Activated T-cell treated with anti-CD3 and anti-CD28 coated beads for 48 hours (primary cell): Measurements from ENCODE around the gene IFIT1.
"Not testable (repeated sequence)": the region's sequence is repeated elsewhere in the genome, so short reads cannot be mapped to it uniquely, and the experiment has no call there.

Source experiments
- DNase-seq: peaks from one replicate; pipeline ENCODE4 v3.0.0-alpha.2; 2020; ENCODE audit warnings: low read depth

Gene IFIT1

DNA sequence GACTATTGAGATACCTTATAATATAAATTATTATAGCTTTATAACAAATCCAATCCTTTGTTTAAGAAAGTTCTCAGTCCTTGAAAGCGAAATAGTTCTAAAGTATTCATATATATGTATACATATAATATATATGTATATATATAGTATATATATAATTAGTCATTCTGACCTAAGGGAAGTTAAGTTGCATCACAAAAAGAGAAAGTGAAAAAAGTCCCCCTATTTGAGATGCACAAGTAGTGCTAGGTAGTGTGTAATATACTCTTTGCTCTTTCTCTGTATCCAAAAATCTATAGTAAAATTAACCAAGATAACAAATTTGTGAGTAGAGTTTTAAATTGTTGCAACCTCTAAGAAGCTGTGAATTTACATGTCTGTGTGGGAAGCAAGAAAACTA, 27.9 kb upstream of the IFIT1 start:
- DNase-seq: no peak

DNA sequence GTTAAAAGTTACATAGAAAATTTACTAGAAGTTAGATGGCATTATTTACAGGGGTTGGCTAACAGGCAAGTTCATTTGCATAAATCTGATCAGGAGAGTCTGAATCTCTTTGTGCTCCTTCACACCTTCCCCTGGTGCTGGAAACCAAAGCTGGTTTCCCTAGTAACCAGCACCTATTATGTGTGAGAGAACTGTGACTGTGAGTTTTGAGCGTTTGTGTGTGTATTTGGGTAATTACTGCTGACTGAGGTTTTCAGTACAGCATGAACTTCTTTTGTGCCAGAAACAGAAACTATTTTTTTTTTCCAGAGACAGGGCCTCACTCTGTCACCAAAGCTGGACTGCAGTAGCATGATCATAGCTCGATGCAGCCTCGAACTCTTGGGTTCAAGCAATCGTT, 24.9 kb upstream of the IFIT1 start:
- no peak for DNase-seq

DNA sequence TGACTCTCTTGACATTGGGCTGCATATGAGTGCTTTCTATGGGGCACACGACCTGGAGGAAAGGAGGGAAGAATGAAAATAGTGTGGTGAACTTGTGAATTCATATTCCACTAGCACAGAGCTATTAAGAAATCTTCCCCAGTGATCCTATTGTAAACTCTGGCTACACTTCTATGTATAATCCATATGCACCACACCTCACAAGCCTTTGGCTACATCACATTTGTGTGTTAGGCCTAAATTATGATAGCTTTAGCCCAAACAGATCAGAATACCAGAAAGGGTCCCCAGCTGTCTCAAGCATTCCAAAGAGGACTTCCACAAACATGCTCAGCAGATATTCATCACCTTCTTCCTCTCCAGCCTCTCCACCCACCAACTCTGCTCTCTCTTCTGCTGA, 24.3 kb upstream of the IFIT1 start:
- no peak for DNase-seq

DNA sequence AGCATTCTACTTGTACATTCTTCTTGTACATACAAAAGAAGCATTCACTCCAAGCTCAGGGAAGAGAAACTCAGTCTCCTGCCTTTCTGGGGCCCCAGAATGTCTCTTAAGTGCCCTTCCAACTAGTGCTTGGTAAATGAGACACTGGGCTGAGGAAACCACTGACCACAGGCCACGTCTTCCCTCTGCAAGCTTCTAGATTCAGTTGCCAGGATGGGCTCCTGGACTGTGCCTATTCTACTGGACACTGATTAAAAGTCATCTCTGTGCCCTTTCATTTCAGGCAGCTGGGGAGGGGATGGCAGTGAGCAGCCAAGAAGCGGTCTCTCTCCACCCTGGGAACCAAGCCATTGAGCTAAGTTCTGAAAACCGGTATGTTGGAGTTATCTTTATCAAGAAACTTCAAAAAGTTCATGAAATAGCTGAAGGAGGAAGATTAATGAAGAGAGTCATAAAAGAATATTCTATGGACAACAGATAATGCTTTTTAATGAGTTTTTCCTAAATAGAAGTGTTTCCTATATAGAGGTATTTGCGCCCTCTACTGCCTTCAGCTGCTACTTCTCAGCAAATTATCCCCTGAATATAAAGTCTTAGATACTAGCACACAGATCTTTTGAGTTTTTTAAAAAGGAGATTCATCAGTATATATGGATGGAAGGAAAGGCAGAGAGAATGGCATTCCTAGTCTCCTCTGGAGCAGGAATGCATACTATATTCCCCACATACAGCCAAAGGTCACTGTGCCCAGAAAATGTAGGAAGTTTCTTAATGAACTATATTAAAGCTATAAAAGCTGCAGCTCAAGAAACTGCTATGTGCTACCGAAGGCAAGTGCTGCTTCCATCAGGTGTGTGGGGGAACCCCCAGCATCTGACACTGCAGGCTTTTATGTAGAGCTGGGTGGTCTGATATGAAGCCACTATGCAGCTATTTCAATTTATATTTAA, 23.0 kb upstream of the IFIT1 start:
- DNase-seq: no peak

DNA sequence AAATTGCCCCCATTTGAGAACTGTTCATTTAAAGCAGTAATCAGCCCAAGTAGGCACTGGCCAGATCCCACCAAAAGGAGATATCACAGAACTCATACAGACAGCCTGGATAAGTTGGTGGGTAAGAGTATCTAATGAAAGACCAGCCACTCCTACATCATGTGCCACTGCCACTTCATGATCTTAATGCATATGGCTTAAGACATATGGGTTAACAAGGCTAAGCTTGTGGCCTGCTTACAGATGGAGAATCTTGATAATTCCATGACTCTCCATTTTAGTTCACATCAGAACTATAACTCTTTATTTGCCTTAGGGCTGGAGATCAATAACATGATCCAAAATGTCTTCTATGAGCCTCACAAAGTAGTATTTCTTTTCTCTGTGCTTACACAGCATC, 21.3 kb upstream of the IFIT1 start:
- DNase-seq: no peak

DNA sequence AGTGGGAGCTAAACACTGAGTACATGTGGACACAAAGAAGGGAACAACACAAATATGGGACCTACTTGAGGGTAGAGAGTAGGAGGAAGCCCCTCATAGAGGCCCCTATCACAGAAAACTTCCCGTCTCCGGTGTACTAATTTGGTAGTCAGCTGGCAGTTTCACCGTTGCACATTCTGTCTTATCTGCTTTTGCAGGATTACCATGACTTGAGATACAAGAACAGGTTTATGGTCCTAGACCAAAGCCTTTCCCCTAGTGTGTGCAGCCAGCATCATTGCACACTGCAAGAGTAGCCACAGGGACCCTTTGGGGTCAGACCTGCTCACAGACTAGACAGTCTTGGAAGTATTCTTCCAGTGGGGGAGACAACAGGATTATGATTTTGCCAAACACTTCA, 20.4 kb upstream of the IFIT1 start:
- no peak for DNase-seq

DNA sequence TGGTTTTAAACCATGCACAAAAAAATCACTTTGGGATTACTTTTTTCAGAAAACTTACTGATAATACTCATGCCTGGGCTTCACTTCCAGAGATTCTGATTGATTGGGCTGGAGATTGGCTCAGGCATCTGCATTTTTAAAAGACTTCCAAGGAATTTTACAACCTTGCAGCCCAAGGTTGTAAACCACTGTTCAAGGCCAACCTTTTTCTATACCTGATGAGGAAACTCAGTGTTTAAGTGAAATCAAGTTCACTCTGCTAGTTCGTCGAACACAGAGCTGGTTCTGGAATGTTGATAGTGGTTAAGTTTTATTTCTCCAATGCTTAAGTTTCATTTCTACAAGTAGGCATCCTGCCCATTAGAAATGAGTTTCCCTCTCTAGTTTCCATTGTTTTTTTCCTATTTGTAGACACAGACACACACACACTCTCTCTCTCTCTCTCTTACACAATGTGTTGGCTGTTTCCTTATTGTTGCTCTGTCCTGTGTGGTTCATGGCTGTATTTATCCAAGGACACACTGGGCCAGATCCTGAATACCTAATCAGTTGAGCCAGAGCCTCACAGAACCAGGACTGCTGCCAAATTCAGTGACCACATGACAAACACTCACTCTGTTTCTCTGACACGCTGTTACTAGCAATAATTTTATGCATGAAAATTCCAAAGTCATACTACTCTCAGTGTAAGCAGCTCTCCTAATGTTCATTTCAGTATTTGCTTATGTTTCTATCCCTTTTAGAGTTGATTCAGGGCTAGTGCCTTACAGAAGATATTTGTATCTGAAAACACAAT, 18.3 kb upstream of the IFIT1 start:
- no peak for DNase-seq

DNA sequence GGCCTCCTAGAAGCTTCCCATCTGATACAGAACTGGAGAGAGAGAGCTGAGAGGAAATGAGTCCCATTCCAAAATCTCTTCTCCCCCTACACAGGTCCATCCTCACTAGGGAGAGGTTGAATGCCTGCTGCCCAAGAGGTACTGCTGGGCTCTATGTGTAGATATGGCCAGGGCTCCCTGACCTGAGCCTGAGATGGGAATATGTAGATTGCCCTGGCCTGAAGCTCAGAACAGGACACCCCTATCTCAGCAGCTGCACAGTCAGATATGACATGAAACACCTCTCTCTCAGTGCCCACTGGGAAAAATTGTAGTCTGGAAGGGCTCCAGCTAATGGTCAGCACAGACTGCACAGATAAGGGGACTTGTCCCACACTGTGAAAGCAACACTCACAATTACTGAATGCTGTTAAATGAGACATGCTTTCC, 17.7 kb upstream of the IFIT1 start:
- DNase-seq: no peak

DNA sequence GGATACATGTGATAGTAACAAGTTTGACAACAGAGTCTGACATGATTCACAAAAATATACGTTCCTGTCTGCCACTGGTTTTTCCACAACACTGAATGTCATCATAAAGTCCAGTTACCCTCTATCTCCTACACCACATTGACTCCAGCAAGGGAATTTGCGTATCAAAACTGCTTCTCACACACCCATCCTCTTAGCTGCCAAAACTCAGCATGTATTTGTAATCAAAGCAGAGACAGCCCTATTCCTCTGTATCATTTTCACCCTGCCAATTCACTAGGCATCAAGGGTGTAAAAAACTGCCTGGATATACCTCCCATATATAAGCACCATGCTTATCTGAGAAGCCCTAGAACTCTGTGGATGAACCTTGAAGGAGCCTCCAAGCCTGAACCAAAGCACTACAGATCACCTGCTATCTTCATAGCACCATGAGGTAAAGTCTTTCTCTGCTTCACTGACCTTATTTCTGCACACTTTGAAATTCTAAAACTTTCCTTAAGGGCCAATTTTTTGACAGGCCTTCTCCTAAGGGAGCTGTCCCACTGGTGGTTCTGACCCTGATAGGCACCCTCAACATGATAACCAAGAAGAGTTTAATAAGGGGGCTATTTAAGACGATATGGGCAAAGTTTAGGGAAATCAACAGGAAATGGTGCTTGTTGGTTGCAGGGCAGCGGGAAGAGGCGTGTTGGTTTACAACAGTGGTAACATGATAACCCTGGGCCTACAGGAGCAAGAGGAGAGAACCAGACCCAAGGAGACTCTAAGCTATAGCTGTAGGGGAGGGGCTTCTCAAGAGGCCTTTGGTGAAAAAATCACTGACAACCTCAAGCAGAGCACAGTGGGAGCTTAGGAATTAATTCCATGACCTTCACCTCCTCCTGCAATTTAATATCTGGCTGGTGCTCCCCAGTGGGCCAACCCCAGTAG, 14.5 kb upstream of the IFIT1 start, which contains the start of gene IFIT1B:
Gene IFIT1B, plus strand, starts transcription at position 352 of the 933 bp plus-strand sequence. Its CDS starts 80 bp downstream, at position 432.
- no peak for DNase-seq

DNA sequence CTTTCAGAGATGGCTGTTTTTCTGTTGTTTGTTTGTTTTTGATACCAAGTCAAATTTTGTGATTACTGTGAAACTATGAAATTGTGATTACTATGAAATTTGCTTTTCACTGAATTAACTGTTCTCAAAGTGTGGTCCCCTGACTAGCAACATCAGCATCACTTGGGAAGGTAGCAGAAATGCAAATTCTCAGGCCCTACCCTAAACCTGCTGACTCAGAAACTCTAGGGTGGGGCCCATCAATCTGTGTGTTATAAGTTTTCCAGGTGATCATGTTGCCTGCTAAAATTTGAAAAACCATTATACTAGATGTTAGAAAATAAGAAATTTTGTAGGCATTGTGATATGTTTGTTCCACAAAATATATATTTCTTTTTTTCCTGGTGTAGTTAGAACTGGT, 13.3 kb upstream of the IFIT1 start:
- no peak for DNase-seq

DNA sequence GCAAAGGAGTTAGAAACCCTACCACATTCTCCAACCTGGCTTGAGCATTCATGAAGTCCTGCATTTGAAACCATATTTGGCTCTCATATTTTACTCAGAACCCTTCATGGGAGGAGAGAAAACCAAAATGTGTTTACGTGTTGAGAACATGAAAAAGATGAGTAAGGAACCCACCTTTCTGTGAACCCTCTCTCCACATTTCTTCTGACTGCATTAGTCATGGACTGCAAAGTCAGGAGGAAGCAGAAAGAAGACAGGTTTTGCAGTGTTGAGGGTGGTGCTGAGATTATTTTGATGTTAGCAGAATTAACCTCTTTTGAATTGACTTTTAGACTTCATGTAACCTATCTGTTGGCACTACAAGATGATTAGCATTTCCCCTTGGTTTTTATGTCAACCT, 9.7 kb upstream of the IFIT1 start:
- no peak for DNase-seq

DNA sequence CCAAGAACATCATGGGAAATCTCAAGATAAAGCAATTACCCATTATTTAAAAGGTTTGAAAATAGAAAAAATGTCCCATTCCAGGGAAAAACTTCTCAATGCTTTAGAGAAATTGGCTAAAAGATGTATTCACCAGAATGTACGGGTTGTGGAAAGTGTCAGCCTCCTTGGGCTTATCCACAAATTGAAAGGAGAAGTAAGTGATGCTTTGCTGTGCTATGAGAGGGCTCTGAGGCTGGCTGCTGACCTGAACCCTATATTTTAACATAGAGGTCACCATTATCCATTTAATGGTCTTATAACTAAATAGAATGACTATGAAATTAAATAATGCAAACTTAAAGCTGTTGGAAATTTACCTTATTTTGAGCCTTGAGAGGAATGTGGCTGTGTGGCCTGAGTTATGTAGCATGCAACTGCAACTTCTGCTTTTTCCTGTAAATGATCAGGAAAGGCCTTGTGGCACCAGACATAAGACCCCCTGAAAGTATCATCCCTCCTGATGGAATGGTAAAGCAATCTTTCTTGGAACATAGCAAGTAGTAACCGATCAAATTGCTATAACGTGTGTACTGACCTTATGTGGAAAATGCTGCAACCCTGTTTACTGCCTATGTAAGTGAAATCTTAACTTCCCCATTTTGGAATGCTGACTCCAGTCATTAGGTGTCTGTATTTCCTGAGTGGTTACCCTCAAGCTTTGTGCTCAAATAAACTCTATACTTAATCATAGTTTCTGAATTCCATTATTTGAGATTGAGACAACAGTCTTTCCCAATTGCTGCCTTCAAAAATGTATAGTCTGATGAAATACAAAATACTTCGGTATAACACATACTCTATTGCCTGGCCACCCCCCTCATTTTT, 7.7 kb upstream of the IFIT1 start:
- DNase-seq: no peak

DNA sequence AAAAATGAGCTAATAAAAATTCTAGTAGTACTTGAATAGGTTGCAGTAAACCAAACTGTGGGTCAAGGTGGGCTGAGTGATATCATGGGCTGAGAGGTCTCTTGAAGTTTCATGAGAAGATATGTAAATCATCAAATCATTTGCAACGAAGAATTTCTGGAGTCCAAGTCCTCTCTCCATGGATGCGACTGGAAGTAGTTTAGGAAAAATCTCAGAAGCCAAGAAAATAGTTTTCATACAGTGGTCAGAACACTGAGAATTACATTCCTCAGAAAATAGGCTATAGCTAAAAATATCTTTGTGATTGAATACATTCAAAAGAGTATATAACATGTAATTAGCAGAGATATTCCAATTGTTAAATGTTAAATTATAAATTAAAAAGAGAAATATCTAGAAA, 3.6 kb upstream of the IFIT1 start:
- no peak for DNase-seq

DNA sequence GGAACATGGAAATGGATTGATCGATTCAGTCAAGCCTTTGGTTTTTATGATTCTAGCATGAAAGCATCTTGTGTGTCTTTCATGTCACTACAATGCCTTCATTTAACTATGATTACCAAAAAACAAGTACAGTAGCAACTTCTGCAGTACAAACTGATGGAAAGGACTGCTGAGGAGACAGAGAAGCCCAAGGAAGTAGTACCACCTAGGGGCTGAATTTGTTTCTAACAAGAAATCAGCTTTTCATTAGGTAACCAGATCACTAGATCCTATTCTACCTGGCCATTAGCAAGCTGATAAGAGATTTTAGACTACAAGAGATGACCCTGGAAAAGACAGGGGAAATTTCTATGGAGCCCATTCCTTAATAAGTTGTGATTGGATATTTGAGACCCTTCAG, 3.2 kb upstream of the IFIT1 start:
- DNase-seq: no peak

DNA sequence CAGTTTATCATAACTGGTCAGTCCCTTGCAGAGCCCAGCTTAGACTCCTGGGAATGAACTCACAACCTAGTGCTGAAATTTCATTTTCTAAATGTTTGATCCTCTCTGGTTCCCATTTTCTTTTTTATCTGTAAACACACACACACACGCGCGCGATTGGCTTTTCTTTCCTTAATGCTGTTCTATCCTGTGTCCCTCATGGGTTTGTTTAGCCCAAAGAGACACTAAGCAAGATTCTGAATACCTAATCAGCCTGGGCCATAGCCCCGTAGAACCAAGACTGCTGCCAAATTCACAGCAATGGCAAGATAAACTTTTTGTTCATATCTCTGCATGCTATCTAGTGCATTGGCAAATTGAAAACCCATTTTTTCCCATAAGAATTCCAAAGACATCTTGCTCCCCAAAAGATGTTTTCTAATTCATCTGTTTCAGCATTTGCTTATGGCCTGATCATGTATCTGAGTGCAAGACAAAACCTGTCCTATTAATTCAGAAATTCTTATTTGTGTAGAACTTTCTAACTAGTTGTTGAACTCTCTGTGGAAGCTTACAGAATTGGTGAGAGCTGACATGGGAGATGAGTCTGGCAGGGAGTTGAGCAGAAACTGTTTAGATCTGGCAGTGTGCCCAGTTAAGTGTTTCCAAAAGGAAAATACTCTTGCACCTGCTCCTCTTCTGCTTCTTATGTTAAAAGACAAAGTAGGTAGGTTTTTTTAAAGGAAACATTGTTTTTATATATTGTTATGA, 1.8 kb upstream of the IFIT1 start:
- no peak for DNase-seq

DNA sequence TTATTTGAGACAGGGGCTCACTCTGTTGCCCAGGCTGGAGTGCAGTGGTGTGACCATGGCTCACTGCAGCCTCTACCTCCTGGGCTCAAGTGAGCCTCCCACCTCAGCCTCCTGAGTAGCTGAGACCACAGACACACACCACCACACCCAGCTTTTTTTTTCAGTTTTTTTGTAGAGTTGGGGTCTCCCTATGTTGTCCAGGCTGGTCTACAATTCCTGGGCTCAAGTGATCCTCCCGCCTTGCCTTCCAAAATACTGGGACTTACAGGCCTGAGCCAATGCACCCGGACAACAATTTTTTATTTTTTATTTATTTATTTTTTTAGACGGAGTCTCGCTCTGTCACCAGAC, 1.2 kb upstream of the IFIT1 start:
- not testable (repeated sequence) for DNase-seq

DNA sequence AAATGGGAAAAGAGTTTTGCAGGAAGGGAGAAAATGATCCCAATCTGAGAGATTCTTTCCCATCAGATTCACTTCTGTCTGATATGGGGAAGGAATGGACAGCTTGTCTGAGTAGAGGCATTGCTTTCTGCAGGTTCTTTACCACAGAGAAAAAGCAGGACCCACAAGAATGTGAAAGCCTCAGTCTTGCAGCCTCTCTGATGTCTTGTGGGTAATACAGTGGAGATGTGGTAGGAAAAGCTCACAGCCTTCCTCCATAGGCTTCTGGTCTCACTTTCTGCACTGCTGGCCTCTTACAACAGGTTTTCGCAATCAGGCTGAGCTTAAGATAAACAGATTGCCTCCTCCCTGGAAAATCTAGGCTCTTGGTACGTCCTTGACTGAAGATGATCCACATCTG, 551 bp downstream of the IFIT1 start:
- DNase-seq: no peak

DNA sequence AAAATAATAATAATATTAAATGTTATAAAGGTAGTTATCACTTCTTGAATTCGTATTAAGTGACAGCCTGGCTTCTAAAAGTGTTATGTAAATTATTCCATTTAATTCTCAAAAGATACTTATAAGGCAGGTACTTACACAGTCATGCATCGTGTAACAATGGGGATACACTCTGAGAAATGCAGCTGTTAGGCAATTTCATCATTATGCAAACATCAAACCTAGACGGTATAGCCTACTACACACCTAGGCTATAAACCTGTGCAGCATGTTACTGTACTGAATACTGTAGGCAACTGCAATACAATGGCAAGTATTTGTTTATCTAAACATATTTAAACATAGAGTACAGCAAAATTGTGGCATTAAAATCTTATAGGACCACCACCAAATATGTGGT, 1.5 kb downstream of the IFIT1 start:
- no peak for DNase-seq

DNA sequence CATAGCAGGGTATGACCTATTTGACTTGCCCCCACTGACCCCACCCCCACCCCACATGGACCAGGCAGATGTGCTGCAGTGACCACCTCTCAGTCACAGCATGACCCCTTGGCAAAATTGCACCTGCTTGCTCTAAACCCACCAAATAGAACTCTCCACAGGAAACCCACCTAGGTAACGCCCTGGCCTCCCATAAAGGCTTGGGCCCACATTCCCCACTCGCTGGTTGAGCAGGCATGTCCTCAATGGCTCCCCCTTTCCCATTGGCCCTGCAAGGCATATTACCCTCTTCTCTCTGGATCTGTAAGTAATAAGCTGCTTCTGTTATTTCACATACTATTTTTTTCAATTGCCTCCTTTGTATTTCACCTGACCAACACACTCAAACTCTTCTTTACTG, 2.7 kb downstream of the IFIT1 start:
- DNase-seq: no peak

DNA sequence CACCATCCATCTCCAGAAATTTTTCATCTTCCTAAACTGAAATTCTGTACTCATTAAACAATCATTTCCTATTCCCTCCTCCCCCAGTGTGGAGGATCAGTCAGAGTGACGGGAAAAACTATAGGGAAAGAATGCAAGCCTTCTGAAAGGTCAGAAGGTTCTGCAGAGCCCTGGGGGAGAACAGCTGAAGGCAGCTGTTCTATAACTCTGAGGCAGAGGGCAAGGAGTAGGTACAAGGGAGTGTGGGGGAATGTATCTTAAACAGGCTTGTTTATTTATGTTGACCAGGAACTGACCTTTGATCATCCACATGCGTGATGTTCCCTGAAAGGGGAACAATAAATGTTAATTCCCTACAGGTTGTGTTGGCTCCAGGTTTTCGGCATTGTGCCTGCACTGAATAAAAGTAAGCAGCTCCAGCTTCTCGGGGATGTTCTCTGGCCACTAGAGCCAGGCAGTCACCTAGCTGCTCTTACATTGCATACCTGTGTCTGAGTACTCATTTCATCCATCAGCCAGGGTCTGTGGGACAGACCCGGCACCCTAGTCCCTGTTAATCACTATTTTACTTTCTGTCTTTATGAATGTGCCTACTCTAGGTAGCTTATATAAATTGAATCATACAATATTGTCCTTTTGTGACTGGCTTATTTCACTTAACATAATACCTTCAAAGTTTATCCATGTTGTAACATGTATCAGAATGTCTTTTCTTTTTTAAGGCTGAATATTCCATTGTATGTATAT, 5.8 kb downstream of the IFIT1 start:
- DNase-seq: no peak
